ENCODE data around the gene COL5A1. TPM values are rescaled to one million over a fixed set of nuclear protein-coding genes. Genes with fewer than 3 reads are reported as not detected.

COL5A1 gene
- polyA plus RNA-seq, 3 donors = 0.01 TPM; not detected in 2

DNA sequence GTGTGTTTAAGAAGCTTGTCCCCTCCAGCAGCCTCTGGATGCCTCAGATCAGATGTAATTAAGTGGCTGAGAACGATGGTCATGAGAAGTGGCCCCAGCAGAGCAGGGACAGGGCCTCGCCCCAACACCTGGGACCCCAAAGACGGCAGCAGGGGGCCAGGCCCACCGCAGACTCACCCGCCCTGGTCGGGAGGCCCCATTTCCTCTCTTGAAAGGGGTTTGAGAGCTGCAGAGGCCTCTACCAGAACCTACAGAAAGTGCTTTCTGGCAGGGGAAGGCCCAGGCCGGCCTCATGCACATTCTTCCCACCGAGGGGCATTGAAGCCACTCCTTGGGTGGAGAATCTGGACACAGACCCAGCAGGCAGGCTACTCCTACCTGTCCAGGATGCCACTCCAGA lies 153.8 kb downstream of the COL5A1 start:
- Histone ChIP-seq H3K27me3 (ENCODE audit: control insufficient read depth in 2 of 2, insufficient read depth in 2 of 2, low read length in 2 of 2) (peaks cover 0 to 8% of the 10 kb centered on the region in 2 donors), H3K36me3 (replicated peaks in 1 of 2; ENCODE audit: control insufficient read depth in 1 of 2, insufficient read depth in 2 of 2, low read length in 2 of 2) (no peaks in the 10 kb centered on the region), H3K4me2 (replicated peaks; ENCODE audit: extremely low read depth, low read length, poor library complexity, severe bottlenecking) (no peak overlapping the region), H3K9ac (ENCODE audit: insufficient read depth, low read length, poor library complexity, severe bottlenecking) (no peak overlapping the region), H3K9me3 (replicated peaks in 1 of 2; ENCODE audit: control insufficient read depth in 1 of 2, insufficient read depth in 1 of 2, low read length in 2 of 2) (no peaks in the 10 kb centered on the region), H3K27ac (ENCODE audit: low read depth in 1 of 2, low read length in 2 of 2) (no peak overlapping the region), H3K4me3 (replicated peaks in 1 of 3; ENCODE audit: low read depth in 2 of 3, low read length in 3 of 3) (no peak overlapping the region), H4K20me1 (ENCODE audit: insufficient read depth, low read length) (no peaks in the 10 kb centered on the region), H2AFZ (ENCODE audit: insufficient read depth, low read depth, low read length, poor library complexity, severe bottlenecking) (no peak overlapping the region), H3K4me1 (ENCODE audit: control insufficient read depth in 1 of 2, insufficient read depth in 2 of 2, low read length in 2 of 2) (no peaks in the 10 kb centered on the region), H3K79me2 (ENCODE audit: insufficient read depth, low read length) (no peaks in the 10 kb centered on the region)
- no peak for DNase-seq
- H3K36me3 Mint-ChIP-seq = no peaks in the 10 kb centered on the region
- H3K27me3 Mint-ChIP-seq (ENCODE audit: low read depth in 3 of 3) = peaks cover 11 to 28% (median 12%) of the 10 kb centered on the region in 3 donors
- intact Hi-C loops (cut with micrococcal nuclease) = no loop called here
- H3K27ac Mint-ChIP-seq = no peak overlapping the region
- no peaks in the 10 kb centered on the region for H3K9me3 Mint-ChIP-seq
- no peak overlapping the region for H3K4me3 Mint-ChIP-seq
- TF ChIP-seq, protein P1, sequence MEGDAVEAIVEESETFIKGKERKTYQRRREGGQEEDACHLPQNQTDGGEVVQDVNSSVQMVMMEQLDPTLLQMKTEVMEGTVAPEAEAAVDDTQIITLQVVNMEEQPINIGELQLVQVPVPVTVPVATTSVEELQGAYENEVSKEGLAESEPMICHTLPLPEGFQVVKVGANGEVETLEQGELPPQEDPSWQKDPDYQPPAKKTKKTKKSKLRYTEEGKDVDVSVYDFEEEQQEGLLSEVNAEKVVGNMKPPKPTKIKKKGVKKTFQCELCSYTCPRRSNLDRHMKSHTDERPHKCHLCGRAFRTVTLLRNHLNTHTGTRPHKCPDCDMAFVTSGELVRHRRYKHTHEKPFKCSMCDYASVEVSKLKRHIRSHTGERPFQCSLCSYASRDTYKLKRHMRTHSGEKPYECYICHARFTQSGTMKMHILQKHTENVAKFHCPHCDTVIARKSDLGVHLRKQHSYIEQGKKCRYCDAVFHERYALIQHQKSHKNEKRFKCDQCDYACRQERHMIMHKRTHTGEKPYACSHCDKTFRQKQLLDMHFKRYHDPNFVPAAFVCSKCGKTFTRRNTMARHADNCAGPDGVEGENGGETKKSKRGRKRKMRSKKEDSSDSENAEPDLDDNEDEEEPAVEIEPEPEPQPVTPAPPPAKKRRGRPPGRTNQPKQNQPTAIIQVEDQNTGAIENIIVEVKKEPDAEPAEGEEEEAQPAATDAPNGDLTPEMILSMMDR (IDR thresholded peaks at IDR 0.05) = no peak
- no peaks in the 10 kb centered on the region for H3K4me1 Mint-ChIP-seq
- 9% methylated on average over 7 of the region's 8 CpGs for WGBS (ENCODE audit: insufficient coverage)

DNA sequence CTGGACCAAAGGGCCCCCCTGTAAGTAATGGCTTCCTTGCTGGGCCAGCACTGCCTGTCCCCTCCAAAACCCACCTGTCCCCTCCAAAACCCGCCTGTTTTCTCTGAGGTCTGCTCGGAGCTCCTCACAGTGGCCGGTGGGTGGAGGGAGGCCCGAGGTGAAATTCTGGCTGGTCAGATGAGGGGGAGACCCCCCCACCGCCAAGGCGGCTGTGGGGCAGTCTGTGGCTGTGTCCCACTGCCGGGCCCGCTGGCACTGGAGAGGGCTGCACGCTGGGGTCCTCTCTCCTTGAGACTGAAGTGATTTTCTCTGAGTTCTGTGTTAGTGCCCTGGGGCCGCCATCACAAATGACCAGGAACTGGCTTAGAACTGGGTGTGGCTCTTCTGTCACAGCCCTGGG lies 155.3 kb downstream of the COL5A1 start:
- no peak overlapping the region for H3K27ac Mint-ChIP-seq
- intact Hi-C loops (cut with micrococcal nuclease) = no loop called here

More for the DNA sequence above, 155.3 kb downstream of the COL5A1 start:
- H3K27me3 Mint-ChIP-seq (ENCODE audit: low read depth in 3 of 3) = peaks cover 11 to 26% (median 12%) of the 10 kb centered on the region in 3 donors
- no peaks in the 10 kb centered on the region for H4K20me1 ChIP-seq (ENCODE audit: insufficient read depth, low read length)
- H3K4me2 ChIP-seq (replicated peaks; ENCODE audit: extremely low read depth, low read length, poor library complexity, severe bottlenecking) = no peak overlapping the region
- no peak overlapping the region for H3K9ac ChIP-seq (ENCODE audit: insufficient read depth, low read length, poor library complexity, severe bottlenecking)
- no peak overlapping the region for H3K4me3 ChIP-seq (replicated peaks in 1 of 3; ENCODE audit: low read depth in 2 of 3, low read length in 3 of 3)
- no peaks in the 10 kb centered on the region for H3K4me1 Mint-ChIP-seq
- DNase-seq = no peak
- 80% methylated on average over 8 of the region's 10 CpGs for WGBS (ENCODE audit: insufficient coverage)
- no peaks in the 10 kb centered on the region for H3K36me3 ChIP-seq (replicated peaks in 1 of 2; ENCODE audit: control insufficient read depth in 1 of 2, insufficient read depth in 2 of 2, low read length in 2 of 2)
- H3K9me3 ChIP-seq (replicated peaks in 1 of 2; ENCODE audit: control insufficient read depth in 1 of 2, insufficient read depth in 1 of 2, low read length in 2 of 2) = no peaks in the 10 kb centered on the region
- H3K36me3 Mint-ChIP-seq = no peaks in the 10 kb centered on the region
- H3K4me1 ChIP-seq (ENCODE audit: control insufficient read depth in 1 of 2, insufficient read depth in 2 of 2, low read length in 2 of 2) = no peaks in the 10 kb centered on the region
- no peaks in the 10 kb centered on the region for H3K9me3 Mint-ChIP-seq
- H3K27ac ChIP-seq (ENCODE audit: low read depth in 1 of 2, low read length in 2 of 2) = no peak overlapping the region
- TF ChIP-seq, protein P1 (IDR thresholded peaks at IDR 0.05) = no peak
- no peak overlapping the region for H3K4me3 Mint-ChIP-seq
- H2AFZ ChIP-seq (ENCODE audit: insufficient read depth, low read depth, low read length, poor library complexity, severe bottlenecking) = no peak overlapping the region
- no peaks in the 10 kb centered on the region for H3K79me2 ChIP-seq (ENCODE audit: insufficient read depth, low read length)
- H3K27me3 ChIP-seq (ENCODE audit: control insufficient read depth in 2 of 2, insufficient read depth in 2 of 2, low read length in 2 of 2) = peaks cover 0 to 8% of the 10 kb centered on the region in 2 donors

Measured in CD14-positive monocyte (primary cell).